Cardiac fibroblast (primary cell): ENCODE measurements around the gene CHD9.

ENCODE experiments used
- DNase-seq, 2 donors: peaks; one replicate each; pipeline versions ENCODE4 v3.0.0 to v3.0.0-alpha.2; 2010; ENCODE audit warnings: low read depth in 2 of 2
- H3K4me3 ChIP-seq, 2 donors: replicated peaks in 1 of 2; 1 replicate in 1 of 2; 2 replicates in 1 of 2; pipeline ENCODE4 v1.5.1; 2011; ENCODE audit warnings: low read depth in 2 of 2, low read length in 2 of 2, mild to moderate bottlenecking in 2 of 2, moderate library complexity in 1 of 2
- CTCF ChIP-seq: IDR thresholded peaks from one replicate; pipeline ENCODE4 v1.5.1; 2011; ENCODE audit warnings: low read depth, mild to moderate bottlenecking, low read length, inconsistent platforms

The CHD9 gene

DNA sequence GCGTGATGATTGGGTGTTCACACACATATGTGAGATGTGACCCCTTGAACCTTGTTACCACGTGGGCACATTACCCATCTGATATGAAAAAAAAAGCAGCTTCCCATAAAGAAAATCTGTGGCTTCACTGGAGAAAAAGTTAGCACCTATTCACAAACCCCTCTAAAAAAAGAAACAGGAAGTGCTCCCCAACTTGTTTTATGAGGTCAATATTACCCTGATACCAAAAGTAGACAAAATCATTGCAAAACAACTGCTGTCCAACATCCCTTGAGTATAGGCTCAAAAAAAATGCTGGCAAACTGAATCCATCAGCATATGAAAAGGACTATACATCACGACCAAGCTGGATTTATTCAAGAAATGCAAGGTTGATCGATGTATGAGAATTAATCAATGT lies 279.8 kb downstream of the CHD9 start:
- no peak overlapping the region for H3K4me3 ChIP-seq
- TF ChIP-seq CTCF, result no peak
- peak in 1 of 2 donors; percentile 26 for DNase-seq

- no peak for TF ChIP-seq CTCF
- no peak for DNase-seq
- no peak overlapping the region for H3K4me3 ChIP-seq
Observed at GRCh38 chr16:53337294-53337693, 282.5 kb downstream of the CHD9 start.

DNA sequence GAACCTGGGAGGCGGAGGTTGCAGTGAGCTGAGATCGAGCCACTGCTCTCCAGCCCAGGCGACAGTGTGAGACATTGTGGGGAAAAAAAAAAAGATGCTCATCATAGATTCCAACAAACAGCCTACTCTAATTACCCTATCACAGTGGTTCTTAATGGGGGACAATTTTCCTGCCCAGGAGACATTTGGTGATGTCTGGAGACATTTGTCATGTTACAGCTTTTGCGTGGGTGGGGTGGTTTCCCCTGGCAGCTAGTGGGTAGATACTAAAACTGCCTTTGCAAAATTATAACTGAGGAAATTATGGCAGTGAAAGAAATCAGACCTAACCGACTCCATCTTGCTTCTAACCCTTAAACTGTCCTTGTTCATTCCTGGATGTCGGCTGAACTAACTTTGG lies 287.0 kb downstream of the CHD9 start:
- DNase-seq, result no peak
- no peak overlapping the region for H3K4me3 ChIP-seq

DNA sequence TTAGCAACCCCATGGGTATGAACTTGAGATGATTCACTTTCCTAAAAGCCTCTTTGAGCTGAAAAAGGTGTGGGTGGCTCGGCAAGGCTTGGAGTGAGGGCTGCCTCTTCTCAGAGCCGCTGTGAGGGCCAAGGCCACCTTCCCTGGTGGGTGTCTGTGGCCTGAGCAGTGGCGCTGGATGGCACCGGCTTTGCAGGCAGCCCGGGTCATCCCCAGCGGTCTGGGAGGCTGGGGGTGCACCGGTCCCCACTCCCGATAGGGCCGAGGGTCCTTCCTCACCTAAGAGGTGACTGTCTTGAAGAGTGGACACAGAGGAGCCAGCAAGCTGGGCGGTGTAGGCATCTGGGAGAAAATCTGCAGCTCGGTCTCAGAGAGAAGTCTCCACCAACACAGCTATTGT lies 300.3 kb downstream of the CHD9 start:
- no peak overlapping the region for H3K4me3 ChIP-seq
- no peak for TF ChIP-seq CTCF
- no peak for DNase-seq

More for the DNA sequence above, 287.0 kb downstream of the CHD9 start:
- no peak for TF ChIP-seq CTCF

DNA sequence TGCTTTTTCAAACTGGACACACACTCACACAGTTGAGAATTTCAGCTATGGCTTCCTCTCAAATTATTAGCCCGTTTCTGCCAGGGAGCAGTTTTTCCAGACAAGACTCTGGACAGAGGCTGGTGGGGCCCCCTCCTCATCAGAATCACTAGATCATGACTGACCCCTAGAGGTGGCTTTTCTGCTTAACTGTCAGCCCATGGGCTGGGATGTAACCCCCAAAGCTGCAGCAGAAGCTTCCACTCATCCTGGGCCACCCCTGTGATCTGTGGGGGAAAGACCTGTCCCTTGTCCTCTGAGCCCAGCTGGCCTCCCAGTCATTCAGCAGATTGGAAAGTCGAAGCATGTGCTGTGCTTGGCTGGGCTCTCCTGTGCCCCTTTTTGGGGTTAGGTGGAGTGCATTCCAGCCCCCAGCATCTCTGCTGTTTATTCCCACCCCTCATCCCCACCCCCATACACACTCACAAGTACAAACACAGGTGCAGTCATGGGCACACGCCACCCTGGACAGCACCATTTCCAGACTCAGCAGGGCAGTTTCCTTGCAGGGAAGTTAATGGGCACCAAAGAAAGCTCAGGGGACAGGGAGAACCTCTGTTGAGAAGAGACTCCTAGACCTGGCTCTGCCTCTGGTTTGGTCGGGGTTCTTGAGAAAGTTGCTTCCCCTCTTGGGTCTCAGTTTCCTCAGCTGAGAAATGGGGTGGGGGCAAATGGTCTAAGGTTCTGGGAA lies 301.9 kb downstream of the CHD9 start:
- no peak overlapping the region for H3K4me3 ChIP-seq
- DNase-seq, result no peak
- TF ChIP-seq CTCF, result no peak

DNA sequence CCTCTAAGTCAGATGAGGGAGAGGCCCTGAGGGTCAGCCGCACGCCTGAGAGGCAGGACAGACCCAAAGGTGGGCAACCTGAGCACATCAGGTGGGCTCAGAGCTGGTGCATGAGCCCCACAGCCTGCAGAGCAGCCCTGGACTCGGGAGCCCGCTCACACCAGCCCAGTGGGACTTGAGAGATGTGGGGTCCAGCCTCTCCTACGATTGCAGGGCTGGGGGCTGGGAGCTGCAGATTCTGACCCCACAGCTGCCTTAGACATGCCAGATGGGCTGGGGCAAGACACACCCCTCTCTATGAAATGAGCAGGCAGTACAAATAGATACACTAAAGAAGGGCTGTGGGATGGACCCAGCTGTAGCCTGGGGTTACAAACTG lies 302.4 kb downstream of the CHD9 start:
- H3K4me3 ChIP-seq, result no peak overlapping the region
- TF ChIP-seq CTCF, result no peak
- DNase-seq, result no peak

DNA sequence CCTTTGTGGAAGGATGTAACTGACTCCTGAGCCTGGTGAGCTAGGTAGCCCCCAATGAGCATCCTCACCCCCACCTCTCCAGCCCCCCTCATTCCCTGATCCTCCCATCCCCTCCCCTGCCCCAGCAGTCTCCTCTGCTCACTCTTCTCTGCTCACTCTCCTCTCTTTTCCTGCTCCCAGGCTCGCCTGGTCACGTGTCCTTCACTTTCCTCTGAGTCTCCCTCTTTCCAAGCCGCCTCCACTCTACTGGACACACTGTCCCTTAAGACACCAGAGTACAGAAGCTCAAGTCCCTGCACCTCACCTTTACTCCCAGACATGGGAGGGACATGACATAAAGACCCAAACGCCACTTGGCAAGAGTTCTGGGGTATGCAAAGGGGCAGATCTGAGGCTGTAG lies 303.2 kb downstream of the CHD9 start:
- TF ChIP-seq CTCF, result no peak
- no peak overlapping the region for H3K4me3 ChIP-seq
- DNase-seq, result no peak
